HepG2 (cell line): ENCODE measurements around the gene ARHGAP9. TPM values are rescaled to one million over a fixed set of nuclear protein-coding genes. Genes with fewer than 3 reads are reported as not detected.

Experiments used
- AKNA ChIP-seq: sonication (generic); formaldehyde crosslinking; IDR thresholded peaks from 2 replicates; pipeline ENCODE4 v1.4.0; 2020; ENCODE audit warnings: missing genetic modification reagents, borderline replicate concordance
- FOXA1 ChIP-seq, 2 experiments: fragments of 450-650 bp in 1 of 2; sonication (generic) in 1 of 2; formaldehyde crosslinking in 1 of 2; IDR thresholded peaks; 2 replicates each; pipeline versions ENCODE4 v1.4.0 to v1.6.1; 2016 to 2020; ENCODE audit warnings: missing genetic modification reagents in 1 of 2
- HDAC1 ChIP-seq: sonication (generic); formaldehyde crosslinking; IDR thresholded peaks from 2 replicates; pipeline ENCODE4 v1.5.1; 2020; ENCODE audit warnings: mild to moderate bottlenecking, missing genetic modification reagents
- KAT2B ChIP-seq: fragments of 150-350 bp; IDR thresholded peaks from 2 replicates; pipeline ENCODE4 v1.6.1; 2014; ENCODE audit warnings: low read depth, low read length, borderline replicate concordance
- KDM3A ChIP-seq: IDR thresholded peaks from 2 replicates; pipeline ENCODE4 v1.6.1; 2018; ENCODE audit warnings: low read depth, missing compliant biosample characterization
- KLF13 ChIP-seq: sonication (generic); formaldehyde crosslinking; IDR thresholded peaks from 2 replicates; pipeline ENCODE4 v1.4.0; 2020; ENCODE audit warnings: mild to moderate bottlenecking, missing genetic modification reagents
- MAFG ChIP-seq: sonication (generic); formaldehyde crosslinking; IDR thresholded peaks from 2 replicates; pipeline ENCODE4 v1.5.1; 2020; ENCODE audit warnings: mild to moderate bottlenecking, missing genetic modification reagents
- MEIS1 ChIP-seq: sonication (generic); formaldehyde crosslinking; IDR thresholded peaks from 2 replicates; pipeline ENCODE4 v1.9.0; 2021; ENCODE audit warnings: mild to moderate bottlenecking, missing genetic modification reagents, moderate library complexity, borderline replicate concordance
- NR2C2 ChIP-seq: sonication (generic); formaldehyde crosslinking; IDR thresholded peaks from 2 replicates; pipeline ENCODE4 v1.4.0; 2020; ENCODE audit warnings: missing genetic modification reagents, mild to moderate bottlenecking, moderate library complexity, borderline replicate concordance
- PCBP1 ChIP-seq: fragments of 200-400 bp; formaldehyde crosslinking; IDR thresholded peaks from 2 replicates; pipeline ENCODE4 v1.6.1; 2017; ENCODE audit warnings: mild to moderate bottlenecking, low read depth, low read length, borderline replicate concordance
- PRDM10 ChIP-seq: sonication (generic); formaldehyde crosslinking; IDR thresholded peaks from 2 replicates; pipeline ENCODE4 v1.4.0; 2020; ENCODE audit warnings: low read depth, missing genetic modification reagents
- REL ChIP-seq: sonication (generic); formaldehyde crosslinking; conservative IDR thresholded peaks from 2 replicates; pipeline ENCODE4 v1.8.0; 2022; ENCODE audit warnings: mild to moderate bottlenecking, missing genetic modification reagents, moderate library complexity
- THRA ChIP-seq: sonication (generic); formaldehyde crosslinking; IDR thresholded peaks from 2 replicates; pipeline ENCODE4 v1.4.0; 2020; ENCODE audit warnings: missing genetic modification reagents, borderline replicate concordance
- ZBTB8A ChIP-seq: sonication (generic); formaldehyde crosslinking; IDR thresholded peaks from 2 replicates; pipeline ENCODE4 v1.4.0; 2020; ENCODE audit warnings: mild to moderate bottlenecking, low read depth, missing genetic modification reagents, borderline replicate concordance
- ZNF180 ChIP-seq: sonication (generic); formaldehyde crosslinking; IDR thresholded peaks from 2 replicates; pipeline ENCODE4 v1.4.0; 2020; ENCODE audit warnings: low read depth, missing genetic modification reagents, borderline replicate concordance
- ZNF235 ChIP-seq: sonication (generic); formaldehyde crosslinking; IDR thresholded peaks from 2 replicates; pipeline ENCODE4 v1.8.1; 2023; ENCODE audit warnings: mild to moderate bottlenecking, missing genetic modification reagents, borderline replicate concordance
- ZNF678 ChIP-seq: sonication (generic); formaldehyde crosslinking; IDR thresholded peaks from 2 replicates; pipeline ENCODE4 v1.4.0; 2020; ENCODE audit warnings: mild to moderate bottlenecking, missing genetic modification reagents
- ZNF713 ChIP-seq: sonication (generic); formaldehyde crosslinking; IDR thresholded peaks from 2 replicates; pipeline ENCODE4 v1.4.0; 2020; ENCODE audit warnings: mild to moderate bottlenecking, missing genetic modification reagents
- polyA plus RNA-seq, 8 experiments: library from polyadenylated mRNA; depleted of rRNA in 3 of 8; stranded (reverse) in 7 of 8; unstranded in 1 of 8; fragments of >200 nt; fragmentation: Illumina TruSeq in 4 of 8; extraction: Trizol in 4 of 8; gene quantifications; 2 replicates each; pipeline versions ENCODE4 v1.2.1 to v1.2.3, GENCODE V29; 2011 to 2016; ENCODE audit warnings: low read depth in 4 of 8, missing spikeins in 1 of 8, mixed read lengths in 1 of 8; ENCODE audit not compliant: insufficient read depth in 1 of 8
- total RNA-seq, 5 experiments: library from RNA; depleted of rRNA; stranded (reverse); fragments of >200 nt; fragmentation: Illumina TruSeq; extraction: Trizol; gene quantifications; 2 replicates each; pipeline ENCODE4 v1.2.3, GENCODE V29; 2016; ENCODE audit warnings: low read depth in 1 of 5

Gene ARHGAP9
- total and polyA plus RNA-seq, 2 of the 13 experiments (the other 11 are each of a cell fraction or from before 2014, with no cell fraction given) = 0.18 to 1.2 TPM

GRCh38 chr12:57522011-57522886, 42.6 kb upstream of the ARHGAP9 start, which contains the start of gene MBD6 (continued):
- TF ChIP-seq KLF13 (CRISPR knock-in tag) = no peak
- peak; percentile 95 for TF ChIP-seq HDAC1 (CRISPR knock-in tag)
- no peak for TF ChIP-seq ZNF678 (CRISPR knock-in tag)
- peak; percentile 29; the same call in 1 of the 2 replicates for TF ChIP-seq PRDM10 (CRISPR knock-in tag)
- TF ChIP-seq FOXA1 (IDR thresholded peaks at IDR 0.05) = no peak
- 0 out of 2 replicates have a peak, but pooled peaks have one; percentile 32 for TF ChIP-seq FOXA1 (CRISPR knock-in tag; IDR thresholded peaks at IDR 0.05)
- TF ChIP-seq ZNF180 (CRISPR knock-in tag) = no peak
- 0 out of 2 replicates have a peak, but pooled peaks have one; percentile 74 for TF ChIP-seq PCBP1
- peak; percentile 86; the same call in 1 of the 2 replicates for TF ChIP-seq THRA (CRISPR knock-in tag)
- TF ChIP-seq REL = no peak
- TF ChIP-seq AKNA = no peak
- TF ChIP-seq KDM3A (CRISPR knock-in tag) = no peak
- TF ChIP-seq MEIS1 (CRISPR knock-in tag) = peak; percentile 98; the same call in 1 of the 2 replicates
- TF ChIP-seq ZNF235 = peak; percentile 76
- peak; percentile 68; the same call in 1 of the 2 replicates for TF ChIP-seq ZBTB8A
- TF ChIP-seq NR2C2 (CRISPR knock-in tag) = peak; percentile 90
- TF ChIP-seq MAFG (CRISPR knock-in tag) = no peak
- no peak for TF ChIP-seq ZNF713 (CRISPR knock-in tag)
- no peak for TF ChIP-seq KAT2B
